Osteocyte (in vitro differentiated cells): ENCODE results near the gene CTBS. TPM values are rescaled to one million over a fixed set of nuclear protein-coding genes. Genes with fewer than 3 reads are reported as not detected.

Experiments
- DNase-seq: peaks from one replicate; pipeline ENCODE4 v3.0.0; 2021; ENCODE audit warnings: mixed read lengths; ENCODE audit not compliant: unreplicated experiment; ENCODE audit errors: extremely low spot score
- H3K27ac Mint-ChIP-seq: one replicate; pipeline ENCODE4 v1.8.0; 2021; ENCODE audit warnings: mild to moderate bottlenecking, mixed read lengths; ENCODE audit not compliant: unreplicated experiment
- H3K27me3 Mint-ChIP-seq: one replicate; pipeline ENCODE4 v1.8.0; 2021; ENCODE audit warnings: mixed read lengths; ENCODE audit not compliant: unreplicated experiment
- H3K36me3 Mint-ChIP-seq: one replicate; pipeline ENCODE4 v1.8.0; 2021; ENCODE audit warnings: mixed read lengths; ENCODE audit not compliant: unreplicated experiment
- H3K4me1 Mint-ChIP-seq: one replicate; pipeline ENCODE4 v1.8.0; 2021; ENCODE audit warnings: mixed read lengths; ENCODE audit not compliant: unreplicated experiment
- H3K4me3 Mint-ChIP-seq: one replicate; pipeline ENCODE4 v1.8.0; 2021; ENCODE audit warnings: mild to moderate bottlenecking, moderate library complexity, mixed read lengths; ENCODE audit not compliant: unreplicated experiment
- H3K9me3 Mint-ChIP-seq: one replicate; pipeline ENCODE4 v1.8.0; 2021; ENCODE audit warnings: mixed read lengths; ENCODE audit not compliant: unreplicated experiment
- total RNA-seq: library from RNA; stranded (reverse); gene quantifications from 2 replicates; pipeline ENCODE4 v1.2.1, GENCODE V29; 2021
- TF ChIP-seq, protein P1 (sequence below): fragments of 200-600 bp; sonication (generic); IDR thresholded peaks from 2 replicates; pipeline ENCODE4 v1.5.0; 2021; ENCODE audit warnings: antibody characterized with exemption, mild to moderate bottlenecking, moderate library complexity

Gene CTBS
- total RNA-seq, 1 donor from 2014 or later = 20.2 TPM

DNA sequence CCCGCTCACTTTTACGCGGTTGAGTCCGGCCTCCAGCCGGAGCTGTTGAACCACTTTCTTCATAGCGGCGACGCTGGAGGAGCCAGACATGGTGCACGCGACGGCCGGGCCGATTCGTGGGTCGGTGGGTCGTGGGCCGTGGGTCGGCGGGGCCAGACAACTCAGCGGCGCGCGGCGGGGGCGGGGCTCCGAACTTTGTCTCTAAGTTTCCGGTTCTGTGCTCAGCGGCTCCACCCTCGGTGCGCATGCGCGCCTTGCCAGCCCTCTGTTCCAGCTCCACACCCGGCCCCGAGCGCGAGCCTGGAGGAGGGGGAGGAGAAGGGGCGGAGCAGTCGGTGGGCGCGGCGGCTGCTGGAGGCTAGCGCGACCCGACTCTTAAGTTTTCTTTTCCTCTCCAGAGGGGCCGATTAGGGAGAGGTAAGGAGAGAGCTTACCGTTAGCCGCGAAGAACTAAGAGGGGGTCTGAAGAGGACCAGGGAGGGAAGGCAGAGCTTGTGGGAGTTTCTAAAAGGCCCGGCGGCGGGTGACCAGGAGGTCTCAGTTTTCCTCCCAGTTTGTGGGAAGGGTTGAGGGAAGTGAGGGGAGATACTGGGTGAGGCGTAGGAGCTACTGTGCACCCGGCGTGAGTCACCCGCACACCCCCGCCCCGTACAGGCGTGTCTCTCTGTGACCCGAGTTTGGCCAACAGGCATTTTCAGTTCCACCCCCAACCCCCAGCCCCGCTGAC is 68.1 kb downstream of the CTBS start, which contains the start of the genes GNG5 and SPATA1:
GNG5 (minus strand) TSS at position 580 of the 727 bp plus-strand sequence; CDS start at position 90, 490 bp downstream.
SPATA1 (plus strand) TSS at position 385 of the 727 bp plus-strand sequence. CDS start 9,974 bp downstream, outside the sequence.
- Mint-ChIP-seq H3K27ac (peak within 1 kb of the TSS; percentile 99), H3K4me1 (peaks cover 35% of the 10 kb centered on the region), H3K36me3 (peaks cover 13% of the 10 kb centered on the region), H3K27me3 (no peaks in the 10 kb centered on the region), H3K4me3 (peak within 1 kb of the TSS; percentile 98), H3K9me3 (peaks cover 9% of the 10 kb centered on the region)
- TF ChIP-seq, protein P1, sequence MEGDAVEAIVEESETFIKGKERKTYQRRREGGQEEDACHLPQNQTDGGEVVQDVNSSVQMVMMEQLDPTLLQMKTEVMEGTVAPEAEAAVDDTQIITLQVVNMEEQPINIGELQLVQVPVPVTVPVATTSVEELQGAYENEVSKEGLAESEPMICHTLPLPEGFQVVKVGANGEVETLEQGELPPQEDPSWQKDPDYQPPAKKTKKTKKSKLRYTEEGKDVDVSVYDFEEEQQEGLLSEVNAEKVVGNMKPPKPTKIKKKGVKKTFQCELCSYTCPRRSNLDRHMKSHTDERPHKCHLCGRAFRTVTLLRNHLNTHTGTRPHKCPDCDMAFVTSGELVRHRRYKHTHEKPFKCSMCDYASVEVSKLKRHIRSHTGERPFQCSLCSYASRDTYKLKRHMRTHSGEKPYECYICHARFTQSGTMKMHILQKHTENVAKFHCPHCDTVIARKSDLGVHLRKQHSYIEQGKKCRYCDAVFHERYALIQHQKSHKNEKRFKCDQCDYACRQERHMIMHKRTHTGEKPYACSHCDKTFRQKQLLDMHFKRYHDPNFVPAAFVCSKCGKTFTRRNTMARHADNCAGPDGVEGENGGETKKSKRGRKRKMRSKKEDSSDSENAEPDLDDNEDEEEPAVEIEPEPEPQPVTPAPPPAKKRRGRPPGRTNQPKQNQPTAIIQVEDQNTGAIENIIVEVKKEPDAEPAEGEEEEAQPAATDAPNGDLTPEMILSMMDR = no peak
- DNase-seq = peak; percentile 99

- Mint-ChIP-seq H3K27ac (peak overlapping the region; percentile 99), H3K4me3 (peak overlapping the region; percentile 98), H3K4me1 (peaks cover 37% of the 10 kb centered on the region), H3K9me3 (peaks cover 9% of the 10 kb centered on the region), H3K36me3 (peaks cover 13% of the 10 kb centered on the region), H3K27me3 (no peaks in the 10 kb centered on the region)
- TF ChIP-seq, protein P1 = no peak
- DNase-seq = no peak
These were observed 68.7 kb downstream of the CTBS start for GRCh38 chr1:84505493-84506001.

GRCh38 chr1:84504580-84505492 is 69.4 kb downstream of the CTBS start:
- Mint-ChIP-seq H3K27ac (peak overlapping the region; percentile 97), H3K9me3 (peaks cover 9% of the 10 kb centered on the region), H3K4me3 (peak overlapping the region; percentile 98), H3K36me3 (peaks cover 13% of the 10 kb centered on the region), H3K4me1 (peaks cover 41% of the 10 kb centered on the region), H3K27me3 (no peaks in the 10 kb centered on the region)
- TF ChIP-seq, protein P1 = peak; percentile 31
- no peak for DNase-seq

GRCh38 chr1:84502927-84503326 is 71.3 kb downstream of the CTBS start:
- Mint-ChIP-seq H3K4me1 (peaks cover 39% of the 10 kb centered on the region), H3K9me3 (no peaks in the 10 kb centered on the region), H3K4me3 (peak overlapping the region; percentile 33), H3K36me3 (peaks cover 11% of the 10 kb centered on the region), H3K27ac (no peak overlapping the region), H3K27me3 (no peaks in the 10 kb centered on the region)
- TF ChIP-seq, protein P1 = no peak
- no peak for DNase-seq

Other genes with a start within 250 kb of the CTBS start
- not detected in 2 replicates for gene DNASE2B, start 176.0 kb downstream of the CTBS start, total RNA-seq
- 23.4 and 24.6 TPM in 2 replicates for gene RPF1, start 95.2 kb downstream of the CTBS start, total RNA-seq
- gene SPATA1, start 68.1 kb downstream of the CTBS start, total RNA-seq = 1.7 and 2.3 TPM in 2 replicates
- 89.3 and 90.4 TPM in 2 replicates for gene GNG5, start 67.9 kb downstream of the CTBS start, total RNA-seq
- 6.5 and 7.0 TPM in 2 replicates for gene SSX2IP, start 116.0 kb upstream of the CTBS start, total RNA-seq